CD14-positive monocyte (primary cell): ENCODE data around the gene TULP1. TPM values are rescaled to one million over a fixed set of nuclear protein-coding genes. Genes with fewer than 3 reads are reported as not detected.
A peak's percentile ranks its signal among the peaks of the same experiment; 100 is the strongest.

Experiments
- DNase-seq, 3 donors: peaks; one replicate each; pipeline ENCODE4 v3.0.0-alpha.2; 2011 to 2022
- H2AFZ ChIP-seq: 2 replicates; pipeline ENCODE4 v1.6.0; 2012; ENCODE audit warnings: mild to moderate bottlenecking, low read depth, low read length, inconsistent platforms; ENCODE audit not compliant: insufficient read depth, poor library complexity, severe bottlenecking
- H3K27ac ChIP-seq, 2 donors: 1 replicate in 1 of 2; 2 replicates in 1 of 2; pipeline ENCODE4 v1.5.1; 2012 to 2013; ENCODE audit warnings: low read length in 2 of 2, control low read depth in 1 of 2, inconsistent platforms in 1 of 2, low read depth in 1 of 2, mild to moderate bottlenecking in 1 of 2
- H3K27me3 ChIP-seq, 2 donors: one replicate each; pipeline versions ENCODE4 v1.6.0 to v1.6.1; 2011 to 2013; ENCODE audit warnings: low read length in 2 of 2; ENCODE audit not compliant: control insufficient read depth in 2 of 2, insufficient read depth in 2 of 2
- H3K36me3 ChIP-seq, 2 donors: replicated peaks in 1 of 2; 1 replicate in 1 of 2; 2 replicates in 1 of 2; pipeline versions ENCODE4 v1.5.1 to v1.6.1; 2012 to 2013; ENCODE audit warnings: low read length in 2 of 2, control low read depth in 1 of 2, inconsistent platforms in 1 of 2, mild to moderate bottlenecking in 1 of 2; ENCODE audit not compliant: insufficient read depth in 2 of 2, control insufficient read depth in 1 of 2
- H3K4me1 ChIP-seq, 2 donors: 1 replicate in 1 of 2; 2 replicates in 1 of 2; pipeline versions ENCODE4 v1.5.1 to v1.6.1; 2012 to 2013; ENCODE audit warnings: low read length in 2 of 2, control low read depth in 1 of 2, inconsistent platforms in 1 of 2, mild to moderate bottlenecking in 1 of 2, moderate library complexity in 1 of 2; ENCODE audit not compliant: insufficient read depth in 2 of 2, control insufficient read depth in 1 of 2
- H3K4me2 ChIP-seq: replicated peaks from 2 replicates; pipeline ENCODE3; 2012; ENCODE audit warnings: low read length, moderate library complexity, mild to moderate bottlenecking; ENCODE audit not compliant: poor library complexity, severe bottlenecking; ENCODE audit errors: extremely low read depth
- H3K4me3 ChIP-seq, 3 experiments: fragments of 200-600 bp in 1 of 3; sonication (generic) in 1 of 3; replicated peaks in 1 of 3; 1 replicate in 2 of 3; 2 replicates in 1 of 3; pipeline ENCODE4 v1.5.1; 2011 to 2013; ENCODE audit warnings: low read length in 3 of 3, mild to moderate bottlenecking in 3 of 3, control low read depth in 2 of 3, low read depth in 2 of 3, inconsistent platforms in 1 of 3, moderate library complexity in 1 of 3
- H3K79me2 ChIP-seq: 2 replicates; pipeline ENCODE4 v1.6.0; 2012; ENCODE audit warnings: mild to moderate bottlenecking, control low read depth, inconsistent platforms, low read length, moderate library complexity; ENCODE audit not compliant: insufficient read depth
- H3K9ac ChIP-seq: 2 replicates; pipeline ENCODE4 v1.6.0; 2017; ENCODE audit warnings: low read length, mild to moderate bottlenecking; ENCODE audit not compliant: insufficient read depth, poor library complexity, severe bottlenecking
- H3K9me3 ChIP-seq, 2 donors: replicated peaks in 1 of 2; 1 replicate in 1 of 2; 2 replicates in 1 of 2; pipeline versions ENCODE4 v1.5.1 to v1.6.1; 2012 to 2013; ENCODE audit warnings: low read length in 2 of 2, control low read depth in 1 of 2; ENCODE audit not compliant: control insufficient read depth in 1 of 2, insufficient read depth in 1 of 2
- H4K20me1 ChIP-seq: 2 replicates; pipeline ENCODE4 v1.6.0; 2012; ENCODE audit warnings: mild to moderate bottlenecking, low read length, control low read depth, moderate library complexity; ENCODE audit not compliant: insufficient read depth
- H3K27ac Mint-ChIP-seq, 7 donors: one replicate each; pipeline ENCODE4 v1.8.0; 2020; ENCODE audit warnings: mild to moderate bottlenecking in 7 of 7, mixed read lengths in 7 of 7, moderate library complexity in 6 of 7, inconsistent platforms in 2 of 7
- H3K27me3 Mint-ChIP-seq, 3 donors: one replicate each; pipeline ENCODE4 v1.8.0; 2021 to 2022; ENCODE audit warnings: low read depth in 3 of 3, mild to moderate bottlenecking in 3 of 3, mixed read lengths in 3 of 3, moderate library complexity in 3 of 3, inconsistent platforms in 1 of 3
- H3K36me3 Mint-ChIP-seq, 2 donors: one replicate each; pipeline ENCODE4 v1.8.0; 2020; ENCODE audit warnings: mixed read lengths in 2 of 2, inconsistent platforms in 1 of 2, mild to moderate bottlenecking in 1 of 2
- H3K4me1 Mint-ChIP-seq: one replicate; pipeline ENCODE4 v1.8.0; 2020; ENCODE audit warnings: mild to moderate bottlenecking, mixed read lengths
- H3K4me3 Mint-ChIP-seq, 2 donors: one replicate each; pipeline ENCODE4 v1.8.0; 2020; ENCODE audit warnings: mild to moderate bottlenecking in 2 of 2, mixed read lengths in 2 of 2, moderate library complexity in 1 of 2
- H3K9me3 Mint-ChIP-seq, 7 donors: one replicate each; pipeline ENCODE4 v1.8.0; 2020 to 2022; ENCODE audit warnings: mixed read lengths in 7 of 7, mild to moderate bottlenecking in 6 of 7, moderate library complexity in 6 of 7, inconsistent platforms in 2 of 7
- CTCF ChIP-seq: fragments of 200-600 bp; IDR thresholded peaks from one replicate; pipeline ENCODE4 v1.8.0; 2022; ENCODE audit warnings: antibody characterized with exemption, mild to moderate bottlenecking
- WGBS: methylation state at CpG from one replicate; pipeline ENCODE4 v1.1.5; 2013; ENCODE audit warnings: missing lambda C conversion rate; ENCODE audit not compliant: insufficient coverage; 5-methylcytosine and 5-hydroxymethylcytosine counted together
- intact Hi-C, 2 donors: fragments of 100-400 bp; cut with micrococcal nuclease; formaldehyde crosslinking; loops; one replicate each; pipeline versions ENCODE4 v1.15.0 to v1.15.1; 2023
- polyA plus RNA-seq, 3 donors: library from polyadenylated mRNA; depleted of rRNA in 1 of 3; unstranded in 2 of 3; stranded (reverse) in 1 of 3; fragments of 300-500 nt in 2 of 3; fragments of >200 nt in 1 of 3; fragmentation: Illumina TruSeq in 2 of 3; gene quantifications; 1 replicate in 2 of 3; 2 replicates in 1 of 3; pipeline ENCODE4 v1.2.3, GENCODE V29; 2012 to 2021

The TULP1 gene
- polyA plus RNA-seq, 3 donors: not detected

GRCh38 chr6:35553315-35553714, 40.6 kb upstream of the TULP1 start:
- Mint-ChIP-seq H3K4me3 (no peak overlapping the region), H3K36me3 (no peaks in the 10 kb centered on the region), H3K27ac (peak overlapping the region in 1 of 7 donors; percentile 10), H3K27me3 (peaks cover 1 to 9% (median 2%) of the 10 kb centered on the region in 3 donors), H3K9me3 (peaks cover 6 to 24% (median 18%) of the 10 kb centered on the region in 7 donors), H3K4me1 (peaks cover 5% of the 10 kb centered on the region)
- Histone ChIP-seq H3K27me3 (no peaks in the 10 kb centered on the region), H3K79me2 (no peaks in the 10 kb centered on the region), H3K4me3 (no peak overlapping the region), H3K4me1 (peaks cover 0 to 4% of the 10 kb centered on the region in 2 donors), H3K27ac (no peak overlapping the region), H3K4me2 (no peak overlapping the region), H2AFZ (no peak overlapping the region), H3K9me3 (peaks cover 0 to 15% of the 10 kb centered on the region in 2 donors), H3K9ac (no peak overlapping the region), H4K20me1 (no peaks in the 10 kb centered on the region), H3K36me3 (no peaks in the 10 kb centered on the region)
- 94% methylated on average over 4 of the region's 6 CpGs for WGBS
- no peak for DNase-seq
- no peak for TF ChIP-seq CTCF
- intact Hi-C loops: no loop called here

GRCh38 chr6:35552285-35552917, 39.7 kb upstream of the TULP1 start:
- no peak overlapping the region for H3K4me2 ChIP-seq
- Mint-ChIP-seq H3K4me1 (peaks cover 6% of the 10 kb centered on the region), H3K9me3 (peaks cover 6 to 24% (median 18%) of the 10 kb centered on the region in 7 donors), H3K36me3 (no peaks in the 10 kb centered on the region), H3K27ac (no peak overlapping the region), H3K27me3 (peaks cover 1 to 12% (median 5%) of the 10 kb centered on the region in 3 donors), H3K4me3 (no peak overlapping the region)
- intact Hi-C loops: no loop called here
- 0% methylated on average over 1 of the region's 5 CpGs for WGBS
- H3K27ac ChIP-seq: no peak overlapping the region
- H3K79me2 ChIP-seq: no peaks in the 10 kb centered on the region
- no peak overlapping the region for H2AFZ ChIP-seq
- H3K9ac ChIP-seq: no peak overlapping the region
- H3K27me3 ChIP-seq: no peaks in the 10 kb centered on the region
- peaks cover 0 to 4% of the 10 kb centered on the region in 2 donors for H3K4me1 ChIP-seq
- DNase-seq: peak; percentile 20 to 45 (median 42)
- no peak overlapping the region for H3K4me3 ChIP-seq
- TF ChIP-seq CTCF: peak; percentile 91
- H4K20me1 ChIP-seq: no peaks in the 10 kb centered on the region
- H3K36me3 ChIP-seq: no peaks in the 10 kb centered on the region
- H3K9me3 ChIP-seq: peaks cover 0 to 15% of the 10 kb centered on the region in 2 donors
